D721Med (cell line): ENCODE data around the gene RAMP2.
"Not testable (repeated sequence)": the region's sequence is repeated elsewhere in the genome, so short reads cannot be mapped to it uniquely, and the experiment has no call there.

ENCODE experiments used
- DNase-seq: peaks from one replicate; pipeline ENCODE4 v3.0.0; 2011; ENCODE audit warnings: low spot score; ENCODE audit not compliant: insufficient read length
- FAIRE-seq: peaks from 2 replicates; lab custom pipeline; 2011; peaks lifted over from hg19 to GRCh38; lab: Jason Lieb, UNC
- TF ChIP-seq, protein P1 (sequence below): IDR thresholded peaks from 2 replicates; pipeline ENCODE4 v1.5.1; 2012; ENCODE audit warnings: mild to moderate bottlenecking, control low read depth; ENCODE audit not compliant: insufficient read depth; ENCODE audit errors: missing control alignments

The RAMP2 gene

DNA sequence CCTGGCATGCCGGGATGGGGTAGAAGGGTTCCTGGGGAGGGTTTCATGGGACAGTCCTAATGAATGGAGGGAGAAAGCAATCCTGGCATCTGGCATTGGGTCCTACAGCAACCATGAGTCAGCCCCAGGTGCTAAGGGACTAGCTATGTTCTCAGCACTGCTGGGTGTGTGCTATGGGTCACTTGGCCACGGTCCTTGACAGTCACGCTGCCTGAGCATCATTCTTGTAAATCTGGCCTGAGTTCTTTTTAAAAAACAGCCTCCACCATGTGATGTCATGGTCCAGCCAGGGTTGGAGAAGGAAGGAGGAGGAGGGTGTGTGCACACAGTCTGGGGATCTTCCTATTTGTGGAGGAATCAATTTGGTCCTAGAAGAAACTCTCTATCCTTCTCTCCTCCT is 6.2 kb upstream of the RAMP2 start:
- FAIRE-seq (no peak), DNase-seq (no peak)
- TF ChIP-seq, protein P1, sequence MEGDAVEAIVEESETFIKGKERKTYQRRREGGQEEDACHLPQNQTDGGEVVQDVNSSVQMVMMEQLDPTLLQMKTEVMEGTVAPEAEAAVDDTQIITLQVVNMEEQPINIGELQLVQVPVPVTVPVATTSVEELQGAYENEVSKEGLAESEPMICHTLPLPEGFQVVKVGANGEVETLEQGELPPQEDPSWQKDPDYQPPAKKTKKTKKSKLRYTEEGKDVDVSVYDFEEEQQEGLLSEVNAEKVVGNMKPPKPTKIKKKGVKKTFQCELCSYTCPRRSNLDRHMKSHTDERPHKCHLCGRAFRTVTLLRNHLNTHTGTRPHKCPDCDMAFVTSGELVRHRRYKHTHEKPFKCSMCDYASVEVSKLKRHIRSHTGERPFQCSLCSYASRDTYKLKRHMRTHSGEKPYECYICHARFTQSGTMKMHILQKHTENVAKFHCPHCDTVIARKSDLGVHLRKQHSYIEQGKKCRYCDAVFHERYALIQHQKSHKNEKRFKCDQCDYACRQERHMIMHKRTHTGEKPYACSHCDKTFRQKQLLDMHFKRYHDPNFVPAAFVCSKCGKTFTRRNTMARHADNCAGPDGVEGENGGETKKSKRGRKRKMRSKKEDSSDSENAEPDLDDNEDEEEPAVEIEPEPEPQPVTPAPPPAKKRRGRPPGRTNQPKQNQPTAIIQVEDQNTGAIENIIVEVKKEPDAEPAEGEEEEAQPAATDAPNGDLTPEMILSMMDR = no peak

DNA sequence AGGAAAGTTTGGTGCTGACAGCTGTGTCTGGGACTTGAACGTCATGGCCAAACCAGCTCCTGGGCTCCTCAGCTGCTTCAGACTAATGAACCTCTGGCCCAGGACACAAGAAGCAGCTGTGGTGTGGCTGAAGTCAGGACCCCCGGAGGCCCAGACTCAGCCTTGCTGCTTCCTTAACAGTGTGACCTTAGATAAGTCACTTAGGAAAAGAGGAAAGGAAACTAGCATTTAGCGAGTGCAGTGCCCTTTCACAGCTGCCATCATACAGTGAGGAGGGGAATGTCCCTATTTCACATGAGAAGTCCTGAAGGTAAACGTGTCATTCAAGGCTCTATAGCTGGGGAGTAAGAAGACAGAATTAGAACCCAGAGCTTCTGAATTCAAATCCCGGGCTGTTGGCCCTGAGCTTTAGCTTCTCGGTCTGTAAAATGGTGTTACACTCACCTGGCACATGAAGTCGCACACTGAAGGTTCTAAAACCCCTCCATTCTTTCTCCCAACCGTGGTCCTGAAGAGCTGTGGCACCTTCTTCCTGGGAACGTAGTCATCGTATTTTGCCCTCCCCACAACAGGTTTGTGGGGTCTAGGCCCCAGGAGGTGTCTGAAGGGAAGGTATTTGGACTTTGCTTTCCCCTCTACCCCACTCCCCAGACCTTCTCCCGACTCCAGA is 910 bp upstream of the RAMP2 start:
- TF ChIP-seq, protein P1 = no peak
- no peak for FAIRE-seq
- DNase-seq = no peak

DNA sequence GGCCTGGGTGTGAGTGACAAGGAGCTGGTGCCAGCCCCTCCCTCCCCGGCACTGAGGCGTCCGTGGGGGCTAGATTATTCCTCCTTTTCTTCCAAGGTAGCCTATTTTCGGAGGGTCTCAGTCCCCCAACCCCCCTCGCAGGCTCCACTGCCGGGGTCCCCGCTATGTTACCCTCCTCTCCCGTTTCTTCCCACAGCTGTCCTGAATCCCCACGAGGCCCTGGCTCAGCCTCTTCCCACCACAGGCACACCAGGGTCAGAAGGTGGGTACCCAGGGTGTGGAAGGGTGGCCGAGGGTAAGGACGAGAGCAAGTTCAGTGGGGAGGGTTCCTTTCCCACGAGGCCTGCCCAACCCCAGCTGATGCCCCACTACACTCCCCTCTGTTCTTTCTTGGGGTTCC is 611 bp downstream of the RAMP2 start:
- no peak for DNase-seq
- FAIRE-seq = no peak
- TF ChIP-seq, protein P1 = no peak

- FAIRE-seq = no peak
These were observed 5.1 kb downstream of the RAMP2 start for GRCh38 chr17:42766124-42766523.

GRCh38 chr17:42767512-42767911 is 6.5 kb downstream of the RAMP2 start:
- FAIRE-seq (no peak), DNase-seq (no peak)
- TF ChIP-seq, protein P1 = no peak

More at GRCh38 chr17:42766124-42766523, 5.1 kb downstream of the RAMP2 start:
- DNase-seq = no peak
- TF ChIP-seq, protein P1 = no peak

GRCh38 chr17:42768006-42768405 is 7.0 kb downstream of the RAMP2 start:
- FAIRE-seq = not testable (repeated sequence)

GRCh38 chr17:42769964-42770363 is 8.9 kb downstream of the RAMP2 start:
- DNase-seq, FAIRE-seq: not testable (repeated sequence)

More at GRCh38 chr17:42768006-42768405, 7.0 kb downstream of the RAMP2 start:
- DNase-seq = not testable (repeated sequence)

DNA sequence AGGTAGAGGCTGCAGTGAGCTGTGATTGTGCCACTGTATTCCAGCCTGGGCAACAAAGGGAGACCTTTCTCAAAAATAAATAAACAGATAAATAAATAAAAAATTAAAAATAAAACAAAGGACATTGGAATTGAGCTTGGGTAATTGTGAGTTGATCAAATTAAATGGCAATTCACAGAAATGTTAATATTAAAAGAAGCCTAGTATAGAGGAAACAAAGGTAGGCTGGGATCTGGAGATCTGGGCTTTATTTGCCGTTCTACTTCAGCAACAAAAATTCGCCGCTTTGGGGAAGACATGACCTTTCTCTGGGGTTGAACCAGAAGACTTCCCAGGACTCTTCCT is 11.9 kb downstream of the RAMP2 start:
- DNase-seq (no peak), FAIRE-seq (no peak)
- TF ChIP-seq, protein P1 = no peak
